DMS53 (cell line): ENCODE measurements around the gene MCM7.

Source experiments
- DNase-seq: peaks from one replicate; lab custom pipeline; 2025; lab: John Stamatoyannopoulos, UW

Gene MCM7

GRCh38 chr7:100122568-100122967 is 21.4 kb upstream of the MCM7 start:
- no peak for DNase-seq

- DNase-seq: peak; percentile 100
Measured at GRCh38 chr7:100122067-100122466, 20.9 kb upstream of the MCM7 start.

GRCh38 chr7:100120733-100121036 is 19.5 kb upstream of the MCM7 start:
- DNase-seq: no peak

GRCh38 chr7:100119970-100120732 is 19.0 kb upstream of the MCM7 start:
- peak; percentile 79 for DNase-seq

GRCh38 chr7:100119072-100119969 is 18.1 kb upstream of the MCM7 start, which contains the start of the genes CNPY4 and TAF6:
Gene CNPY4 (plus strand): TSS chr7:100119634. CDS start chr7:100119745, 111 bp downstream.
Gene TAF6 (minus strand): TSS chr7:100119358. CDS start chr7:100114209, 5,149 bp downstream.
- DNase-seq: peak; percentile 98

GRCh38 chr7:100118388-100119071 is 17.3 kb upstream of the MCM7 start:
- no peak for DNase-seq

GRCh38 chr7:100115026-100115425 is 13.8 kb upstream of the MCM7 start:
- no peak for DNase-seq

GRCh38 chr7:100111914-100112313 is 10.7 kb upstream of the MCM7 start:
- DNase-seq: no peak

- DNase-seq: no peak
Measured at GRCh38 chr7:100111156-100111555, 10.0 kb upstream of the MCM7 start.

GRCh38 chr7:100109521-100110163 is 8.4 kb upstream of the MCM7 start:
- DNase-seq: no peak

- no peak for DNase-seq
Measured at GRCh38 chr7:100107890-100108289, 6.7 kb upstream of the MCM7 start.

- no peak for DNase-seq
Measured at GRCh38 chr7:100107125-100107737, 6.0 kb upstream of the MCM7 start.

- DNase-seq: no peak
Measured at GRCh38 chr7:100106633-100107032, 5.4 kb upstream of the MCM7 start.

- no peak for DNase-seq
Measured at GRCh38 chr7:100105534-100105933, 4.3 kb upstream of the MCM7 start.

- DNase-seq: no peak
Measured at GRCh38 chr7:100102950-100103840, 2.0 kb upstream of the MCM7 start.

GRCh38 chr7:100100420-100101015 is 679 bp downstream of the MCM7 start:
- peak; percentile 100 for DNase-seq

- DNase-seq: peak; percentile 43
Measured at GRCh38 chr7:100099452-100099851, 1.7 kb downstream of the MCM7 start.

- no peak for DNase-seq
Measured at GRCh38 chr7:100098913-100099312, 2.3 kb downstream of the MCM7 start.

GRCh38 chr7:100095704-100096103 is 5.5 kb downstream of the MCM7 start:
- no peak for DNase-seq

- no peak for DNase-seq
Measured at GRCh38 chr7:100095289-100095688, 5.9 kb downstream of the MCM7 start.
